Activated CD4-positive, alpha-beta T cell treated with anti-CD3 and anti-CD28 coated beads, Interleukin-2, amount 50 U/mL, for 24 hours (primary cell): ENCODE measurements around the gene PRKCSH.
"Not testable (repeated sequence)": the region's sequence is repeated elsewhere in the genome, so short reads cannot be mapped to it uniquely, and the experiment has no call there.

ENCODE experiments used
- DNase-seq, 2 donors: peaks; one replicate each; pipeline ENCODE4 v3.0.0-alpha.2; 2020; ENCODE audit warnings: low read depth in 1 of 2, low spot score in 1 of 2

PRKCSH gene

GRCh38 chr19:11420429-11421370, 14.7 kb upstream of the PRKCSH start:
- no peak for DNase-seq

DNA sequence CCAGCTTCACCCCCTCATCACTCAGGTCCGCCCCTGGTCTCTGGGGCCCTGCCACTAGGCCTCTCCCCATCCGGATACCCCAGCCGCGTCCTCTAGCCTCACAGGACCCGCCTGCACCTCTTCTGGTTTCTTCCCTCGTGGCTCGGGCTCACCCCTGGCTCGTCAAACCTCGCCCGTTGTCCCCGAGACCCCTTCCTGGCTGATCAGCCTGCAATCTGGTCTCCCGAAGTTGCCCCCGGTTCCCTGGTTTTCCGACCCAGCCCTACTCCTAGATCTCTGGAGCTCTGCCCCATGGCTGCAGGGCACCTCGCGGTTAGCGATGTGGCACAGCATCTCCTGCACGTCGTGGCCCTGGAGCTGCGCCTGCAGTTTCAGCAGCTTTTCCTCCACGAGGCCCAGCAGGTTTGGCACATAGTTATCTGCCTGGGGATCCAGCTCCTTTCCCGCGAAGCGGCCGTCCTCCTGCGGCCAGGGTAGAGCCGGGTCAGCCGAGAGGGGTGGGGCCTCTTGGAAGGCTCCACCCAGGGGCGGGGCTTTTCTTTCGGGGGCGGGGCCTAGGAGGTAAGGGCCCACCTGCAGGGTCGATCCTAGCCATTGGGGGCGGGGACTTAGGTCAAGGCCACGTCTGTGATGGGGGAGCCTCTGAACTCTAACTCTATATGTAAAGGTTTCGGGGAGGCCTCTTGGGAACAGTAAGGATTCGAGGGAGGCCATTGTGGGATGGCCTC, 13.9 kb upstream of the PRKCSH start:
- peak in 1 of 2 donors; percentile 15 for DNase-seq

DNA sequence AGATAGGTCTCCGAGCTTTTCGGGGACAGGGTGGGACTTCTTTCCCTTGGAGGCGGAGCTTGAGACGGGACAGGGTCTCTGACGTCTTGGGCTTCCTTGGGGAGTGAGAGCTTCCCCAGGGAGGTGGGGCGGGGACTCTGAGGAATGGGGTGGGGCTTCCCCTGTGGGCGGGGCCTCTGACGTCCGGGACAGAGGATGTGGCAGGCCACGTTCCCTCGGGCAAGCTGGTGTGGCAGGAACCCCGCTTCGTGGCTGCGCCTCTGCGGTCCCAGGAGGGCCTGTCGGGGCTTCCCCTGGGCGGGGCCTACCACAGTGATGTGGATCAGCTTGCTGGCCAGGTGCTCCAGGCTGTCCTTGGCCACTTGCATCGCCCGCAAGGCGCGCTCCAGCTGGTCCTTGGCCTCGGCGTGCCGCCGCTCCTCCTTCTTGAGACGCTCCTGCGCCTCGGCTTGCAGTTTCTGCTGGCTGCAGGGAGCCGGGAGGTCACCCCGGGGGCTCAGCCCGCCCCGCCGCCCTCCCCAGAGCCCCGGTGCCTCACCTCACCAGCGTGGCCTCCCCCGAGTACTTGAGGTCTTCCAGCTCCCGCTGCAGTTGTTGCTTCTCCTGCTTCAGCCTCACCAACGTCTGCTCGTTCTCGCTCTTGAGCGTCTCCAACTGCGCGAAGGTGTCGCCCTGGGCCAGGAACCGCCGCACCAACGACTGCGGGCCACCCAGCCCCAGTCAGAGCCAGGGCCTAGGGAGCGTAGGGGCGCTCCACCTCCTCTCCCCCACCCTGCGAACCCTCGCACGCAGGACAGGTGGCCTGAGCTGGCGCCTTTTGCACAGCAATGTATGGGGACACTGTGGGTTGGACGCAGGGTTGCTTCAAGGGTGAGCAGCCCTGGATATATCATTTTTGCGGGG, 13.0 kb upstream of the PRKCSH start:
- peak; percentile 22 to 41 for DNase-seq

DNA sequence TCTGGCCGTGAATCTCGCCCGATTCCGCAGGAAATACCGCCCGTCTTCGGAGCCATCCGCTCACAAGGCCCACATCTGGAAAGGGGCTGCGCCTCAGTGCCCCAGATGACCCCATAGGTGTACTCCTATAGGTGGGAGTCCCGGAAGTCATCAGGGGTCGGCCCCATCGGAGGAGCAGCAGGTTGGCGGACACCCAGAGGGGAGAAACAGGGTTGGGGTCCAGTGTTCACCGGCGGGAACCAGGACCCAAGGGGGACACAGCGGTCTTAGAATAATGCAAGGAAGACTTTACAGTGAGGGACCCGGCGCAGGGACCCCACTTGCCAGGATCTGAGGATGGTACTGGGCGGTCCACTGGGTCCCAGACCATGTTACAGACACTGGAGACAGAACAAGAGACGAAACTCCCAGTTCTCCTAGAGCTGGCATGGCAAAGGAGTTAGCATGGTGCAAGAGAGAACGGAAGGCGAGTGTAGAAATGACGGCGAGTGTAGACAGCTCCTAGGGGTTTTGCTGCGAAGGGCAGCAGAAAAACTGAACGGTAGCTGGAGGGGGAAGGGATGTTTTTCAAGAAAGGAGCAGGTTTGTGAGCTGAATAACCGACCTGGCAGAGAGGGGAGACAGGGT, 12.2 kb upstream of the PRKCSH start:
- no peak for DNase-seq

DNA sequence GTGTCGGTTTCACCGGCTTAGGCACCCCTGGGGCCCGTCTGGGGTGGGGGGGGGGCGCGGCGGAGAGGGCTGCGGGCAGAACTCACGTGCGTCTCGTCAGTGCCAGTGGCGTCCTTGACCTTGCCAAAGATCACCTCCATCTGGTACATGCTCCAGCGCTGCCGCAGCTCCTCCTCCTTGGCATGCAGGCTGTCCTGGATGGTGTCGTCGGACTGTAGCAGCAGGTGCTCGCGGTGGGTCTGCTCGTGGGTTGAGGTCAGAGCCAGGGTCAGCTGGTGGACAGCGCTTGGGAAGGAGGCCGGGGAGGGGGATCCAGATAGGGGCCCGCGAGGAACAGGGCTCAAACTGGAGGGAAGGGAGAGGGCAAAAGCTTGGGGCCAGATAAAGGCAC, 11.6 kb upstream of the PRKCSH start:
- DNase-seq: no peak

DNA sequence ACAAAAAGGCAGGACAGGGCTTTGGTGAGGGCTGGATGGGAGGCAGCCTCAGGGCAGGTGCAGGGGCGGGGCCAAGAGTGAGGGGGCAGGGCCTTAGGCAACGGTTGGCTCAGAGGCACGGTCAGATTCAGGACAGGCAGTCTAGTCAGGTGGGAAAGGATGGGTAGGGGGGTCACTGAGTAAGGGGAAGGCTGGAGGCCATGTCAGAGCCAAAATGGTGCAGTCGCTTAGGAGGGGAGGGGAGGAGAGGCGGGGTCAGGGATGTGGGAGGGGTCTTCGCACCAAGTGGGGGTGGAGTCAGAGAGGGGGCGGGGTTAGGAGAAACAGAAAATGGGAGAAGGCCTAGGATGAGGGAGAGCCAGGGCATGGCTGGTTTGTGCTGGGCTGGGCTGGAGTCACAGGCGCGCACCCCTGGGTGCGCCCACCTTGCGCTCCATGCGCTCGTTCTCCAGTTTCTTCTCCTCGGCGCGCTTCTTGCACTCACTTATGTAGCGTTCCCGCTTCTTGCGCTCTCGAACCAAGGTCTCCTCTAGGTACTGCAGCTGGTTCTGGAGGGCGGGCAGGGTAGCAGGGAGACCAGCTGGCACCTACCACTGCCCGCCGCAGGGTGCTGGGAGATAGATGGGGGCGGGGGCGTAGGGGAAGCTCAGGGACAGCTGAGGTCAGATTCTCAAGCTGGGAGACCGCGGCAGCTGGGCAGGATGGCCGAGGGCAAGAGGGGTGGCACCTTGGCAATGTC, 9.5 kb upstream of the PRKCSH start:
- DNase-seq: no peak

GRCh38 chr19:11426656-11427055, 8.8 kb upstream of the PRKCSH start:
- DNase-seq: no peak

DNA sequence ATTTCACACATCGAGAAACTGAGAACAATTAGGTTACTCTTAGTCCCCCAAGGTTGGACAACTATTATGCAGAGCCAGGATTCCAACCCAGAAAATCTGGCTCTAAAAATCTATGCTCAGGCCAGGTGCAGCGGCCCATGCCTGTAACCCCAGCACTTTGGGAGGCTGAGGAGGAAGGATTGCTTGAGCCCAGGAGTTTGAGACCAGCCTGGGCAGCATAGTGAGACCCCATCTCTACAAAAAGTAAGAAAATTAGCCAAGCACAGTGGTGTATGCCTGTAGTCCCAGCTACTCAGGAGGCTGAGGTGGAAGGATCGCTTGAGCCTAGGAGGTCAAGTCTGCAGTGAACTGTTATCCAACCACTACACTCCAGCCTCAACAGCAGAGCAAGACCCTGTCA, 1.9 kb upstream of the PRKCSH start:
- not testable (repeated sequence) for DNase-seq

GRCh38 chr19:11434703-11435056, 755 bp upstream of the PRKCSH start:
- no peak for DNase-seq

- peak in 1 of 2 donors; percentile 12 for DNase-seq
Observed at GRCh38 chr19:11435833-11436313, 438 bp downstream of the PRKCSH start.

DNA sequence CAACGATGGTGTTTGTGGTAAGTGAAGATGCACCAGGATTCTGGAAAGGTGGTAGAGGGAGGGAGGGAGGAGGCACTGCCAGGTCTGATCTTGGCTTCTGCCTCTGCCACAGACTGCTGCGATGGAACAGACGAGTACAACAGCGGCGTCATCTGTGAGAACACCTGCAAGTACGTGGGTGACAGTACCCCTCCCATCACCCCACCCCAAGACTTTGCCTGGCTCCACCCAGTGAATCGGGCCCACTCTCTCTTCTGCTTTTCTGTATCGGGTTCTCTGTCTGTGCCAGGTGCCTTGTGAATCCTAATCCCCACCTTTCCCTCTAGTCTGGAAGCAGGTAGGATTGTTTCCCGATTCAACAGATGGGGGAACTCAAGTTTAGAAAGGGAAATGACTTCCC, 2.5 kb downstream of the PRKCSH start:
- no peak for DNase-seq

DNA sequence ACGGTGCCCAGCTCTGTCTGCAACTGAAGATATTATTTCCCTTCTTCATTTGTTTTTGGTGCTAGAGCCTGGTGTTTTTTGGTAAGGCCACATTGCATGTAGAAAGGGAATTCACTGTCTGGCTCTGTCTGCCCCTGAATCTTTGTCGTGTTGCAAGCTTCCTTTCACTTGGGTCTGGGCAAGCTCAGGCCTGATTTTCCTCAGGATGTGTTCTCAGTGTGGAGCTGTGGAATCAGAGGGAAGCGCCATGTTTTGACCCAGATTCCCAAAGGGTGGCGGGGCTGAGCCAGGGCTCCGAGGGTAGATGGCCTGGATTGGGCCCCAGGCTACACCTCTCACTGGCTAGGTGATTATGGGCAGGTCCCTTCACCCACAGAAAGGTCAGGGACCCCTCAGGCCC, 8.6 kb downstream of the PRKCSH start:
- no peak for DNase-seq

DNA sequence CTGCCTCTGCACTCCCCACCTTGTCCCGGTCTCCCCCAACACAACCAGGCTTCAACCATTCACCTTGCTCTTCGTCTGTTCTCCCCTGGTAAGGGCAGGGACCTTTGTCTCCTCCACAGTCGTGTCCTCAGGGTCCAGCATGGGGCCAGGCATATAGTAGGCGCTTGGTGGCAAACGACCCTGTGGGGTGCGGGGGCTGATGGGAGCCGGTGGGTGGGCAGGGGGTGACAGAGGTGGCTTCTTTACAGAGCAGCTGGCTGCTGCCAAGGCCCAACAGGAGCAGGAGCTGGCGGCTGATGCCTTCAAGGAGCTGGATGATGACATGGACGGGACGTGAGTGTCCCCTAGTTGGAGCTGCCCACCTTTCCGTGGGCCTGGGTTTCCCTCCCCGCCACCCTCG, 9.7 kb downstream of the PRKCSH start:
- no peak for DNase-seq

- no peak for DNase-seq
Observed at GRCh38 chr19:11446271-11446651, 10.8 kb downstream of the PRKCSH start.

DNA sequence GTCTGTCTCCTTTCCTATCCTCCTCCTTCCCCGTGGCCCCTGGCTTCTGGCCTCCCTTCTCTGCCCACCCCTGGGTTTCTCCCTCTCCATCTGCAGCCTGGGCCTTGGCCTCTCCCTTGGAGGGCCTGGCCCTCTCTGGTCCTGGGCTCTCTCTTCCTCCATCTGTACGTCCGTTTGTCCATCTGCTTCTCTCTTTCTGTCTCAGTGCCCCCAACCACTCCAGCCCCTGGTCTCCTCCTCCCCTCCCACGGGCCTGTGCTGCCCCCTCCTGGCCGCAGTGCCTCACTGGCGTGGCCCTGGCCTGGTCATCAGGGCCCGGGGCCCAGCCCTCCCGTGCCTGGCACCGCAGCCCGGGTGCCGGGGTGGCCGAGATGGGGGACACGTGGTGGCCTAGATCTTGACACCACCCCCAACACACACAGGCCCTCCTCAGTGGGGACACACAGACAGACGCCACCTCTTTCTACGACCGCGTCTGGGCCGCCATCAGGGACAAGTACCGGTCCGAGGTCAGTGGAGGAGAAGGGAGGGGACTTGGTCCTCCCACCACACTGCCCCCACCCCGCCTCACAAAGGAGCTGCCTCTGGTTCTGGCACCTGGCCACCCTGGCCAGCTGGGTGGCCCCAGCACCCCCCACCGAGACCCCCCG, 11.3 kb downstream of the PRKCSH start:
- DNase-seq: peak; percentile 16 to 20

- no peak for DNase-seq
Observed at GRCh38 chr19:11447347-11448262, 12.2 kb downstream of the PRKCSH start.

DNA sequence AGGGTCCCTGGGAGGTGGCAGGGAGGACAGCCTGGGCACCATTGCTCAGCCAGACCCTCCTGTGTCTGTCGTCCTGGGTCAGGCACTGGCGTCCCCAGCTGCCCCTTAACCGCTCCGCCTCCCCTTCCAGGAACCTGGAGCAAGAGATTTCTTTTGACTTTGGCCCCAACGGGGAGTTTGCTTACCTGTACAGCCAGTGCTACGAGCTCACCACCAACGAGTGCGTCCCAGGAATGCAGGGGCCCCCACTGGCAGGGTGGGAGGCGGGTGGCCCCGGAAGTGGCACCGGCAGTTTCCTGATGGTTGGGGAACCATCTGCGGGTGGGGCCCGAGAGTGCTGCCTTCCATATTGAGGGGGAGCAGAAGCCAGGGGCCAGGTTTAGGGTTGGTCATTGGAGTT, 13.0 kb downstream of the PRKCSH start:
- no peak for DNase-seq

DNA sequence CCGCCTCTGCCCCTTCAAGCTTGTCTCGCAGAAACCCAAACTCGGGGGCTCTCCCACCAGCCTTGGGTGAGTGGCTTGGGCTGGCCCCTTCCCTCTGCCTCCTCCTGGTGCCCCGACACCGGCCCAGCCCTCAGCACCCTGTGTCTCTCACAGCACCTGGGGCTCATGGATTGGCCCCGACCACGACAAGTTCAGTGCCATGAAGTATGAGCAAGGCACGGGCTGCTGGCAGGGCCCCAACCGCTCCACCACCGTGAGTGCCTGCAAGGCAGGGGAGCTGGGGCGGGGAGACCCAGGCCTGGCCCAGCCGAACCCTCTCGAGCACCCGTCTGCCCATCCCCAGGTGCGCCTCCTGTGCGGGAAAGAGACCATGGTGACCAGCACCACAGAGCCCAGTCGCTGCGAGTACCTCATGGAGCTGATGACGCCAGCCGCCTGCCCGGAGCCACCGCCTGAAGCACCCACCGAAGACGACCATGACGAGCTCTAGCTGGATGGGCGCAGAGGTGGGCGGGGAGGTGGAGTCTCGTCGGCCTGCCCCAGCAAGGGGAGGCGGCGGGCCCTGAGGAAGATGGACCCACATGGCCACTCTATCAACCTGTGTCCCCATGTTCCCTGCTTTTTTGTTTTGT, 13.6 kb downstream of the PRKCSH start:
- no peak for DNase-seq
